ENCODE results near the gene PIGN.

- TF ChIP-seq POLR2A (IDR thresholded peaks at IDR 0.05; ENCODE audit: low read depth, low read length) = no peak
- no peak for TF ChIP-seq TAF1 (IDR thresholded peaks at IDR 0.05; ENCODE audit: low read depth, low read length)
- no peak for TF ChIP-seq POLR2AphosphoS5 (IDR thresholded peaks at IDR 0.05; ENCODE audit: low read depth, low read length)
- no peak for TF ChIP-seq POU2F2 (IDR thresholded peaks at IDR 0.05; ENCODE audit: low read depth, low read length)
- no peak for TF ChIP-seq SPI1 (IDR thresholded peaks at IDR 0.05; ENCODE audit: low read depth, low read length)
Measured at GRCh38 chr18:62080172-62080900, 106.5 kb downstream of the PIGN start.
